ENCODE data around the gene VAMP2.

DNA sequence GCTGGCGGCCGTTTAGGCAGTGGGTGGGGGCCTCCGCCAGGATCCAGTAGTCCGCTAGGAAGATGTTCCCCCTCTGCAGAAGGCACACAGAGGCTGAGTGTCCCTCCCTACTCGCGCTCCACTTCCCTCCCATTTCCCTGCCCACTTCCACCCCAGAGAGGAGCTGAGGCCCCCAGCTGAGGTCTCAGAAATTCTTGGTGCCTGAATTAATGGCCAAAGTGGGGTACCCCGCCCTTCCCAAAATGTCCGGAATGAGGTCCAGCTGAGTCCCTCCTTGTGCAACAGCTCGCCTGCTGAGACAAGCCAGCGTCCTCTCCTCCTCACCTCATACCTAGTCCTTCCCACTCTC is 52.3 kb downstream of the VAMP2 start:
- TF ChIP-seq, protein P1, sequence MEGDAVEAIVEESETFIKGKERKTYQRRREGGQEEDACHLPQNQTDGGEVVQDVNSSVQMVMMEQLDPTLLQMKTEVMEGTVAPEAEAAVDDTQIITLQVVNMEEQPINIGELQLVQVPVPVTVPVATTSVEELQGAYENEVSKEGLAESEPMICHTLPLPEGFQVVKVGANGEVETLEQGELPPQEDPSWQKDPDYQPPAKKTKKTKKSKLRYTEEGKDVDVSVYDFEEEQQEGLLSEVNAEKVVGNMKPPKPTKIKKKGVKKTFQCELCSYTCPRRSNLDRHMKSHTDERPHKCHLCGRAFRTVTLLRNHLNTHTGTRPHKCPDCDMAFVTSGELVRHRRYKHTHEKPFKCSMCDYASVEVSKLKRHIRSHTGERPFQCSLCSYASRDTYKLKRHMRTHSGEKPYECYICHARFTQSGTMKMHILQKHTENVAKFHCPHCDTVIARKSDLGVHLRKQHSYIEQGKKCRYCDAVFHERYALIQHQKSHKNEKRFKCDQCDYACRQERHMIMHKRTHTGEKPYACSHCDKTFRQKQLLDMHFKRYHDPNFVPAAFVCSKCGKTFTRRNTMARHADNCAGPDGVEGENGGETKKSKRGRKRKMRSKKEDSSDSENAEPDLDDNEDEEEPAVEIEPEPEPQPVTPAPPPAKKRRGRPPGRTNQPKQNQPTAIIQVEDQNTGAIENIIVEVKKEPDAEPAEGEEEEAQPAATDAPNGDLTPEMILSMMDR (IDR thresholded peaks at IDR 0.05; ENCODE audit: low read depth, low read length, poor library complexity, severe bottlenecking): peak; percentile 28
- TF ChIP-seq EZH2phosphoT487 (IDR thresholded peaks at IDR 0.05; ENCODE audit: borderline replicate concordance, low read length): no peak
